ENCODE measurements around the gene CRISPLD2. TPM values are rescaled to one million over a fixed set of nuclear protein-coding genes. Genes with fewer than 3 reads are reported as not detected.

CRISPLD2 gene
- total RNA-seq, 2 experiments from 2014 or later, result 0.47 to 0.99 TPM

GRCh38 chr16:84804326-84804725 is 15.5 kb upstream of the CRISPLD2 start:
- no peak for DNase-seq (ENCODE audit: low spot score)
- Histone ChIP-seq H3K36me3 (ENCODE audit: insufficient read depth, low read length) (no peaks in the 10 kb centered on the region), H3K27ac (ENCODE audit: low read depth, low read length, poor library complexity, severe bottlenecking) (no peak overlapping the region), H3K9me2 (ENCODE audit: insufficient read depth, low read length) (no peaks in the 10 kb centered on the region), H3K4me1 (ENCODE audit: insufficient read depth, low read length, poor library complexity, severe bottlenecking) (no peaks in the 10 kb centered on the region), H3K9me3 (ENCODE audit: low read length) (no peaks in the 10 kb centered on the region), H4K20me1 (ENCODE audit: insufficient read depth, low read length) (no peaks in the 10 kb centered on the region), H3K4me3 (ENCODE audit: low read depth, low read length, poor library complexity, severe bottlenecking) (no peak overlapping the region), H3K4me2 (ENCODE audit: low read length) (no peak overlapping the region), H3K79me2 (ENCODE audit: insufficient read depth, low read depth, low read length) (no peaks in the 10 kb centered on the region), H2AFZ (ENCODE audit: low read length) (no peak overlapping the region)
- BruUV-seq (replicated peaks), result no TSS peak
- ChIA-PET POLR2A (no interaction called here), CTCF (ENCODE audit: unreplicated experiment) (no interaction called here)
- TF ChIP-seq CTCF (conservative IDR thresholded peaks at IDR 0.05; ENCODE audit: low read length), result no peak
- no peak for TF ChIP-seq EZH2phosphoT487 (IDR thresholded peaks at IDR 0.05; ENCODE audit: borderline replicate concordance, low read depth, low read length)
- intact Hi-C loops (cut with micrococcal nuclease; ENCODE audit: unreplicated experiment), result no loop called here

GRCh38 chr16:84806256-84806889 is 13.4 kb upstream of the CRISPLD2 start:
- H3K27ac ChIP-seq (ENCODE audit: low read depth, low read length, poor library complexity, severe bottlenecking), result no peak overlapping the region
- no peak for TF ChIP-seq CTCF (conservative IDR thresholded peaks at IDR 0.05; ENCODE audit: low read length)
- TF ChIP-seq EZH2phosphoT487 (IDR thresholded peaks at IDR 0.05; ENCODE audit: borderline replicate concordance, low read depth, low read length), result no peak
- CTCF ChIA-PET (ENCODE audit: unreplicated experiment), result no interaction called here

GRCh38 chr16:84806890-84807258 is 12.9 kb upstream of the CRISPLD2 start:
- Histone ChIP-seq H3K27ac (ENCODE audit: low read depth, low read length, poor library complexity, severe bottlenecking) (no peak overlapping the region), H3K9me3 (ENCODE audit: low read length) (no peaks in the 10 kb centered on the region), H4K20me1 (ENCODE audit: insufficient read depth, low read length) (no peaks in the 10 kb centered on the region), H3K36me3 (ENCODE audit: insufficient read depth, low read length) (no peaks in the 10 kb centered on the region), H3K79me2 (ENCODE audit: insufficient read depth, low read depth, low read length) (no peaks in the 10 kb centered on the region), H3K4me3 (ENCODE audit: low read depth, low read length, poor library complexity, severe bottlenecking) (no peak overlapping the region), H2AFZ (ENCODE audit: low read length) (no peak overlapping the region), H3K4me2 (ENCODE audit: low read length) (no peak overlapping the region), H3K9me2 (ENCODE audit: insufficient read depth, low read length) (no peaks in the 10 kb centered on the region), H3K4me1 (ENCODE audit: insufficient read depth, low read length, poor library complexity, severe bottlenecking) (no peaks in the 10 kb centered on the region)
- ChIA-PET POLR2A (no interaction called here), CTCF (ENCODE audit: unreplicated experiment) (no interaction called here)
- TF ChIP-seq CTCF (conservative IDR thresholded peaks at IDR 0.05; ENCODE audit: low read length), result no peak
- no peak for TF ChIP-seq EZH2phosphoT487 (IDR thresholded peaks at IDR 0.05; ENCODE audit: borderline replicate concordance, low read depth, low read length)
- no peak for DNase-seq (ENCODE audit: low spot score)
- intact Hi-C loops (cut with micrococcal nuclease; ENCODE audit: unreplicated experiment), result no loop called here
- no TSS peak for BruUV-seq (replicated peaks)

More at GRCh38 chr16:84806256-84806889, 13.4 kb upstream of the CRISPLD2 start:
- Histone ChIP-seq H3K4me2 (ENCODE audit: low read length) (no peak overlapping the region), H3K4me3 (ENCODE audit: low read depth, low read length, poor library complexity, severe bottlenecking) (no peak overlapping the region), H2AFZ (ENCODE audit: low read length) (no peak overlapping the region), H3K9me3 (ENCODE audit: low read length) (no peaks in the 10 kb centered on the region), H3K4me1 (ENCODE audit: insufficient read depth, low read length, poor library complexity, severe bottlenecking) (no peaks in the 10 kb centered on the region), H4K20me1 (ENCODE audit: insufficient read depth, low read length) (no peaks in the 10 kb centered on the region), H3K36me3 (ENCODE audit: insufficient read depth, low read length) (no peaks in the 10 kb centered on the region), H3K9me2 (ENCODE audit: insufficient read depth, low read length) (no peaks in the 10 kb centered on the region), H3K79me2 (ENCODE audit: insufficient read depth, low read depth, low read length) (no peaks in the 10 kb centered on the region)
- BruUV-seq (replicated peaks), result no TSS peak
- no peak for DNase-seq (ENCODE audit: low spot score)
- intact Hi-C loops (cut with micrococcal nuclease; ENCODE audit: unreplicated experiment), result no loop called here
- POLR2A ChIA-PET, result no interaction called here

Data from OCI-LY7 (cell line).